Measurements from ENCODE around the gene IRF2BP2. TPM values are rescaled to one million over a fixed set of nuclear protein-coding genes. Genes with fewer than 3 reads are reported as not detected.
A peak's percentile ranks its signal among the peaks of the same experiment; 100 is the strongest.

Gene IRF2BP2
- total and polyA plus RNA-seq, 2 of the 13 experiments (the other 11 are each of a cell fraction or from before 2014, with no cell fraction given), result 140 to 147 TPM

DNA sequence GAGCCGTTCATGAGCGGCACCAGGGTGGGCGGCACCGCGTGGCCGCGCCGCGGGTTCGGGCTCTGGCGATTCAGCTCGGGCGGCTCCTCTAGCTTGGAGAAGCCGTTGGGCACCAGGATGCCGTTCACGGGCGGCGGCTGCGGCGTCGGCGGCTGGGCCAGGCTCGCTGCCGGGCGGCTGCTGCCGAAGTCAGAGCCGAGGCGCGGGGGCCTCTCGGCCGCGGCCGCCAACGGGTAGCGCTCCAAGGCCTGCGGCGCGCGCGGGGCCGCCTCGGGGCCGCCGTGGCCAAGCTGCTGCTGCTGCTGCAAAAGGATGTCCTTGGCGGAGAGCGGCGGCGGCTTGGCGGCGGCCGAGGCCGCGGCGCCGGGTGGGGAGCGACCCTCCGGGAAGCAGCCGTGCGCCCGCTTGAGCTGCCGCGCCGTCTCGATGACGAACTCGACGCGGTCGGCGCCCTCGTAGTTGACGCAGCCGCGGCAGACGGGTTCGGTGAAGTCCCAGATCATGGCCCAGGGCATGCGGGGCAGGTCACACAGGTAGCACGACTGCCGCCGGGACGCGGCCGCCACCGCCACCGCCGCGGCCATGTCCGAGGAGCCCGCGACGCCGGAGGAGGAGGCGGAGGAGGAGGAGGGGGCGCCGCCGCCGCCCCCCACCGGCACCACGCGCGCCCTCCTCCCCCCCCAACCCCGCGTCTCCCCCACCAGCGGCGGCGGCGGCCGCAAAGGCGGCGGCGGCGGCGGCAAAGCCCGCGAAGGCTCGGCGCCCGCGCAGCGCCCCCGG is 877 bp downstream of the IRF2BP2 start (continued):
- TF ChIP-seq STAT5B (CRISPR knock-in tag; IDR thresholded peaks at IDR 0.05) (no peak), CCDC6 (CRISPR knock-in tag; IDR thresholded peaks at IDR 0.05) (0 out of 2 replicates have a peak, but pooled peaks have one; percentile 2), DR1 (CRISPR knock-in tag; IDR thresholded peaks at IDR 0.05) (no peak), ELF3 (CRISPR knock-in tag; IDR thresholded peaks at IDR 0.05) (no peak), ZNF264 (CRISPR knock-in tag; IDR thresholded peaks at IDR 0.05) (no peak), ZNF674 (CRISPR knock-in tag; IDR thresholded peaks at IDR 0.05; ENCODE audit: low read depth) (no peak), STAG1 (CRISPR knock-in tag; IDR thresholded peaks at IDR 0.05) (peak; percentile 10; the same call in 1 of the 2 replicates), ZNF30 (CRISPR knock-in tag; IDR thresholded peaks at IDR 0.05) (no peak), POLR2AphosphoS5 (IDR thresholded peaks at IDR 0.05; ENCODE audit: low read depth, low read length) (peak; percentile 64), MXI1 (IDR thresholded peaks at IDR 0.05; ENCODE audit: borderline replicate concordance, low read depth, low read length) (0 out of 3 replicates have a peak, but pooled peaks have one; percentile 14), RARA (CRISPR knock-in tag; IDR thresholded peaks at IDR 0.05) (peak; percentile 38; the same call in 1 of the 2 replicates), ZFP82 (CRISPR knock-in tag; IDR thresholded peaks at IDR 0.05; ENCODE audit: borderline replicate concordance) (peak; percentile 79; the same call in 1 of the 2 replicates), ZNF781 (CRISPR knock-in tag; IDR thresholded peaks at IDR 0.05; ENCODE audit: borderline replicate concordance, not compliant biosample characterization) (no peak), ZNF33A (CRISPR knock-in tag; IDR thresholded peaks at IDR 0.05; ENCODE audit: borderline replicate concordance) (no peak), ZNF549 (CRISPR knock-in tag; IDR thresholded peaks at IDR 0.05) (no peak), ZNF354B (CRISPR knock-in tag; IDR thresholded peaks at IDR 0.05) (no peak), ZNF256 (CRISPR knock-in tag; conservative IDR thresholded peaks at IDR 0.05) (no peak), GABPA (IDR thresholded peaks at IDR 0.05; ENCODE audit: low read depth, low read length) (no peak), GABPA (CRISPR knock-in tag; IDR thresholded peaks at IDR 0.05; ENCODE audit: low read depth) (no peak), PCBP2 (optimal IDR thresholded peaks at IDR 0.05; ENCODE audit: low read depth, low read length, poor library complexity, severe bottlenecking) (no peak), SALL2 (CRISPR knock-in tag; IDR thresholded peaks at IDR 0.05) (peak; percentile 46; the same call in 1 of the 2 replicates), RBFOX2 (IDR thresholded peaks at IDR 0.05; ENCODE audit: low read depth, low read length) (peak; percentile 97), ZBTB20 (CRISPR knock-in tag; IDR thresholded peaks at IDR 0.05; ENCODE audit: borderline replicate concordance, low read depth) (no peak), ZFY (CRISPR knock-in tag; IDR thresholded peaks at IDR 0.05) (peak; percentile 47; the same call in 1 of the 2 replicates), ZNF816 (CRISPR knock-in tag; IDR thresholded peaks at IDR 0.05; ENCODE audit: borderline replicate concordance) (0 out of 2 replicates have a peak, but pooled peaks have one; percentile 24), SYNCRIP (IDR thresholded peaks at IDR 0.05; ENCODE audit: insufficient read depth, low read depth, low read length) (no peak), CBX5 (CRISPR knock-in tag; IDR thresholded peaks at IDR 0.05; ENCODE audit: borderline replicate concordance) (peak; percentile 35; the same call in 1 of the 2 replicates), AGO2 (optimal IDR thresholded peaks at IDR 0.05; ENCODE audit: low read depth, low read length) (peak; percentile 65)
- TF ChIP-seq, protein P1, sequence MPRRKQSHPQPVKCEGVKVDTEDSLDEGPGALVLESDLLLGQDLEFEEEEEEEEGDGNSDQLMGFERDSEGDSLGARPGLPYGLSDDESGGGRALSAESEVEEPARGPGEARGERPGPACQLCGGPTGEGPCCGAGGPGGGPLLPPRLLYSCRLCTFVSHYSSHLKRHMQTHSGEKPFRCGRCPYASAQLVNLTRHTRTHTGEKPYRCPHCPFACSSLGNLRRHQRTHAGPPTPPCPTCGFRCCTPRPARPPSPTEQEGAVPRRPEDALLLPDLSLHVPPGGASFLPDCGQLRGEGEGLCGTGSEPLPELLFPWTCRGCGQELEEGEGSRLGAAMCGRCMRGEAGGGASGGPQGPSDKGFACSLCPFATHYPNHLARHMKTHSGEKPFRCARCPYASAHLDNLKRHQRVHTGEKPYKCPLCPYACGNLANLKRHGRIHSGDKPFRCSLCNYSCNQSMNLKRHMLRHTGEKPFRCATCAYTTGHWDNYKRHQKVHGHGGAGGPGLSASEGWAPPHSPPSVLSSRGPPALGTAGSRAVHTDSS (CRISPR knock-in tag; conservative IDR thresholded peaks at IDR 0.05), result no peak
- TF ChIP-seq, protein P2, sequence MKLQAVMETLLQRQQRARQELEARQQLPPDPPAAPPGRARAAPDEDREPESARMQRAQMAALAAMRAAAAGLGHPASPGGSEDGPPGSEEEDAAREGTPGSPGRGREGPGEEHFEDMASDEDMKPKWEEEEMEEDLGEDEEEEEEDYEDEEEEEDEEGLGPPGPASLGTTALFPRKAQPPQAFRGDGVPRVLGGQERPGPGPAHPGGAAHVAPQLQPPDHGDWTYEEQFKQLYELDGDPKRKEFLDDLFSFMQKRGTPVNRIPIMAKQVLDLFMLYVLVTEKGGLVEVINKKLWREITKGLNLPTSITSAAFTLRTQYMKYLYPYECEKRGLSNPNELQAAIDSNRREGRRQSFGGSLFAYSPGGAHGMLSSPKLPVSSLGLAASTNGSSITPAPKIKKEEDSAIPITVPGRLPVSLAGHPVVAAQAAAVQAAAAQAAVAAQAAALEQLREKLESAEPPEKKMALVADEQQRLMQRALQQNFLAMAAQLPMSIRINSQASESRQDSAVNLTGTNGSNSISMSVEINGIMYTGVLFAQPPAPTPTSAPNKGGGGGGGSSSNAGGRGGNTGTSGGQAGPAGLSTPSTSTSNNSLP (IDR thresholded peaks at IDR 0.05; ENCODE audit: low read depth, low read length), result no peak

All from HepG2 (cell line).